NCI-H146 treated with DMSO at 0.1 percent for 48 hours (cell line): Measurements from ENCODE around the gene PNMA8A.

Source experiments
- DNase-seq: peaks from one replicate; lab custom pipeline; 2025; ENCODE audit not compliant: unreplicated experiment; lab: John Stamatoyannopoulos, UW

Gene PNMA8A

DNA sequence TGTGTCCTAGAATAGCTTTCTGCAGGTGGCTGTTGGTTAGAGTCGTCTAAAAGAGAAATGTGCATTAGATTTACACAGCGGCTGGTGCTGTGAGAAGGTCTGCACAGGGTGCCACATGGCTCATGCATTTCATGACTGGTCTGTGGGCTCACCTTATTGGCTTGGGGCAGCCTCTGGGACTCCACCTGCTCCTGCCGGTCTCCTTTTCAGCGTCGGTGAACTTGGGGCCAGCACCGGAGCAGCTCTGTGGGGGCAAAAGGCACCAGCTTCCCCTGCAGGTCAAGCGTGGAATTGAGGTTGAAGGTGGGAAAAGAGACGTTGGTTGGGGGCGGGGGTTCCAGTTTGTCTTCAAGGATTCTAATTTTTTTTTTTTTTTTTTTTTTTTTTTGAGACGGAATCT lies 39.5 kb downstream of the PNMA8A start:
- no peak for DNase-seq

DNA sequence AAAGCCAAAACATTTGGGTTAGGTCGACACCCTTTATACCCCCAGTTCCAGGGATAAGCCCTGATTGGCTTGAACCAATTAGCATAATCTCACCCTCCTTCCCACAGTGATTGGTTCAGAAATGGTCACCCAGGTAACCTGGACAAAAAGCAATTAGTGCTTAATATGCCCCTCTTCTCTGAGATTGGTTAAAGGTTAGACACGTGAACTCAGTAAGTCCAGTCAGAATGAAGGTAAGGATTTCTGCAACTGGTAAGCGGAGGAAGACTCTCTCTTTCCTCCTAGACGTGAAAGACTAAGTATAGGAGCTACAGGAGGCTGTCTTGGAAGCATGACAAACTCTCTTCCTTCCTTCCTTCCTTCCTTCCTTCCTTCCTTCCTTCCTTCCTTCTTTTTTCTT lies 41.4 kb downstream of the PNMA8A start:
- no peak for DNase-seq

DNA sequence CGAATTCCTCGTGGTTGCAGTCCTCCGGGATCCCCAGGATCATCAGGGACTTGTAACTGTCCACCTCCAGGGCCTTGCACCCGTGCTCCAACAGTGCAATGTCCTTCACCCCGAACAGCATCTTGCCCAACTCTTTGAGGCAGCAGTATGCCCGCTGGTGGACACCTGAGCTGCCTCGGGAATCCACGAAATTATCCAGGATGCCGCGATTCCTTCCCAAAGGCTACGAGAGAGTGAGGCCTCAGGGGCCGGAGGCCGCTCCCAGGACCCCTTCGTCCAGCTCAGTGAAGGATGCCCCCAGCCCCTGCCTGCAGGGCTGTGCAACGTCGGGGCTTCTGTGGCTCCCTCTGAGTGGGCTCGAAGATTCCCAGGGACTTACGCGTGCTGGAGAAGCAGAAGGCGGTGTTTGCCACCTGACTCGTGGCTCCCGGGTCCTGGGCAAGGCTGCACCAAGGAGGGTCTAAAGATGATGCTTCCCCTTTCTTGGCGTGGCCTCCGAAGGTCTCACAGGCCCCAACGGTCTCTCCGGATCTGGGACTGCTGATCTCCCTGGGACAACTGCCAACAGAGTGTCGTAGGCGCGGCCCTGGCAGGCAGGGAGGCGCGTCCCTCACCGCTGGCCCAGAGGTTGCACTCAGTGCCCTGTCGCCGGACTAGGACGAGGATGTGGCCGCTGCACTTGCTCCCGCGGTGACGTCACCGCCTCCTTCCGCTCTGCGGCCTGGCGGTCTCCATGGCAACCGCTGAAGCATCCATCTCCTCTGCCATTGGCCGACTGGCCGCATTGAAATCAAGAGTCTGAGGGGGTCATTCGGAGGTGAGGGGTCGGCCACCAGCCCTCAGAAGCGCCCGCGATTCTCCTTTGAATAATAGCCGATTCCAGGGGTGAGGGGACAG lies 42.9 kb downstream of the PNMA8A start, which contains the start of gene PNMA8C:
Gene PNMA8C, minus strand, starts transcription at position 698 of the 897 bp plus-strand sequence. Its CDS starts 577 bp downstream, at position 121.
- peak; percentile 59 for DNase-seq

DNA sequence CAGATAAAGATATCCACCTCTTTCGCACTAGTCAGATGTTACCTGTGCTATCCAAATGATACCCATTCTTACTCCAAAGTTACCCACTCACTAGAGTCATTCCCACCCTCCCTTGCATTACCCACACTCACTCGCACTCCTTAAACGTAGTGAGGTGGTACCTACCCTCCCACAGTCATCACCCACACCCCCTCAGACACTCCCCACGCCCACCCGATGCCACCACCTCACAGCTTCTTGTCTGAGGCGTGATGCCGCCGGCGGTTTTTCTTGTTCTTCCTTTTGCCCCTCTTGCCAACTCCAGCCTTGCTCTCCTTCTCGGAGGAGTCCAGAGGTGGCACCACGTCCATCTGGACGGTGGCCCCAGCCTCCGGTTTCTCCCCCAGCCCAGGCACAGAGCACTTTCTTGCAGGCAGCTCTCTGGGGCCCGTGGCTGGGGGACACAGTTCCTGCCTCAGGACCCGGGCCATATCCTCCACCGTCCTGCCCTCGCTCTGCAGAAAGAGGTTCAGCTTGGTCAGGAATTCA lies 43.8 kb downstream of the PNMA8A start:
- no peak for DNase-seq

DNA sequence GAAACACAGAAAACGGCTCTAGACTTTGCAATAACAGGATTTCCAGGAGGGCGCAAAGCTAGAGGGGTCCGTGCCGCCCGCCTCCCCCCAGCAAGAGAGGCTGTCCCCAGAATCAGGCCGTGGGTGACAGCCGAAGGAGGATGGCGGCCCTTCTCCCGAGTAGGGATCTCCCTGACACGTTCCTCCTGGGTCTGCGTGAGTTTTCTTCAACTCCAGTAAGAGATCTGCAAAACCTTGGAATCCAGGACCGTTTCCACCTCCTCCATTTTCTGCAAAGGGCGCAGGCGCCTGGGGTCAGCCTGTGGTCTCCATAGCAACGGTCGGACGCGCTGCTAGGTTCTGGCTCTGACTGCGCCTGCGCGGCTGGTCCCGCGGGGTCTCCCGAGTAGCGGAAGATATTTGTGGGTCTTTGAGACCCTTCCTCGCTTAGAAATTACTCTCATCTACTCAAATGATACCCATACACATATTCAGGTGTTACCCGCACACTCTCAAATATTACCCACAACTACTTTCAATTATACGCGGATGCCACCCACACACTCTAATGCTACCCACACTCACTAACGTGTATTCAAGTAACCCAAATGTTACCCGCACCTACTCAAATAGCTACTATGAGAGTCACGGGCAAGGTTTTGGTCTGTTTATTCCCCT lies 44.7 kb downstream of the PNMA8A start:
- DNase-seq = peak; percentile 76

DNA sequence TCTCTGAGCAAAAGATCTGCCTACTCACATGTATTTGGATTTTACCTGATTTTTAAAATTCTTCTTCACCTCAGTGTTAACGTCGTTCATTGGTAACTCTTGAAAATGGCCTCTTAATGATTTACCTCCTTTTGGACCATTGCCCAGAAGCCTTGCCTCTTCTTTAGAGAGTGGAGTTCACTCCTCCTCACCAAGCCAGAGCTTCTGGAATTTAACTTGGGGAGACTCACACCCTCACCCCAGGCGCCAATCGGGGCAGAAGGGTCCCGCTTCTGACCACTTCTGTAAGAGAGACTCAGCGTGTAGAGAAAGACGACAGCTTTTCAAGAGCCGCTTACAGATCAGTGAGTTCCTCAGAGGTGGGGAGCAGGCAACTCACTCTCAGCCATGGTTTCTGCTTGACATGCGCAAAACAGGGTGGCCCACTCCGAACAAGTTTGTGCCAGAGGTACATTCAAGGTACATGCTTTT lies 45.3 kb downstream of the PNMA8A start:
- no peak for DNase-seq

DNA sequence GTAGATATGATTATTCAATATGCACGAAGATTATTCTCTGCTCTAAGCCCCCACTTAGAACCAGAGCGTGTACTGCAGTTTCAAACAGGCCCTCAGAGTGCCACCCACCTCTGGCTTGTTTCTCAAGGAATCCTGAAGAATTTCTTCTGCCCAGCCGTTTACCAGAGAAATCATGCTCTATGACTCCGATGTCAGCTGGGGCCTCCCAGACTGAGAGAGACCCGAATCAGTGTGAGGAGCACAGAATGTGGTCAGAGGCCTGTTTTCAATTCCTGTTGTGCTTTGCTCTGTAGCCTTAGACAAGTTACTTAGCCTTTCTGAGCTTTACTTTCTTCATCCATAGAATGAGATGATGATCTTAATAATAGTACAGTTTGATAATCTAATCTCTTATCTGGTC lies 48.2 kb downstream of the PNMA8A start:
- DNase-seq = no peak

DNA sequence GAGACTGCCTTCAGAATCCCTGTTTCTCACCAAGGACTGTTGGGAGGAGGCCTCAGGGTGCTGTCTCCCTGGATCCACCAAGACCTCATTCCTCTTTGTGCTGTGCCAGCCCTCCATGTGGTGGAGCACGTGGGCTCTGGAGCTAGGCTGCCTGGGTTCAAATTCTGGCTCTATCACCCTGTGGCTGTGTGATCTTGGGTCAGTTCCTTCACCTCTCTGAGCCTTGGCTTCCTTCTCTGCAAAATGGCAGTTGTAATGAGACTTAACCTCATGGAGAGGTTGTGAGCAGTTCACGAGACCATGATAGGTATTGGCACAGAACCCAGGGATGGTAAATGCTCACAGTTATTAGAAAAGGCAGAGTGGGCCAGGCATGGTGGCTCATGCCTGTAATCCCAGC lies 49.0 kb downstream of the PNMA8A start:
- no peak for DNase-seq

DNA sequence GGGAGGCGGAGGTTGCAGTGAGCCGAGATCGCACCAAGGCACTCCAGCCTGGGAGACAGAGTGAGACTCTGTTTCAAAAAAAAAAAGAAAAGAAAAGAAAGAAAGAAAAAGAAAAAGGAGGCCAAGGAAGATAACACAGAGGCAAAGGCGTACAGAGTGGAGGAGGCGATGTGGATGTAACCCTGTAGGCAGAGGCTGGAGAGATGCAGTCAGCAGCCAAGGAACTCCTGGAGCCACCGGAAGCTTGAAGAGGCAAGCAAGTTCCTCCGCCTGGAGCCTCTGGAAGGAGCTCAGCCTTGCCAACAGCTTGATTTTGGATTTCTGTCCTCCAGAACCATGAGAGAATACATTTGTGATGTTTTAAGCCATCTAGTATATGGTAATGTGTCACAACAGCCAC lies 51.3 kb downstream of the PNMA8A start:
- no peak for DNase-seq
